ENCODE measurements around the gene BTG2. TPM values are rescaled to one million over a fixed set of nuclear protein-coding genes. Genes with fewer than 3 reads are reported as not detected.
A peak's percentile ranks its signal among the peaks of the same experiment; 100 is the strongest.

BTG2 gene
- total and polyA plus RNA-seq, 12 donors = 11.4 to 175 (median 49.3) TPM

- 26 to 37% (median 31%) methylated on average over 8 of the region's 8 CpGs for WGBS, 4 donors
- intact Hi-C loops (cut with DNase I) = loop anchor here (10.0 kb wide), 2 partner anchors 166 to 206 kb away; no protein-coding TSS in a partner anchor
- TF ChIP-seq POLR2A (IDR thresholded peaks at IDR 0.05) (no peak), CTCF (IDR thresholded peaks at IDR 0.05) (no peak)
- no peaks in the 10 kb centered on the region for H3K27me3 ChIP-seq
- no peaks in the 10 kb centered on the region for H3K36me3 ChIP-seq (replicated peaks in 1 of 2)
- peak overlapping the region; percentile 70 to 95 (median 79) for H3K27ac ChIP-seq
- peaks cover 16 to 46% of the 10 kb centered on the region in 2 donors for H3K4me1 ChIP-seq (replicated peaks in 1 of 2)
- peak in 1 of 7 donors; percentile 40 for DNase-seq
- no peaks in the 10 kb centered on the region for H3K9me3 ChIP-seq (replicated peaks in 1 of 3)
- peak overlapping the region in 1 of 4 donors; percentile 28 for H3K4me3 ChIP-seq
Observed at GRCh38 chr1:203278885-203279406, 26.4 kb upstream of the BTG2 start.

GRCh38 chr1:203280061-203280460 is 25.3 kb upstream of the BTG2 start:
- H3K9me3 ChIP-seq (replicated peaks in 1 of 3) = no peaks in the 10 kb centered on the region
- 96 to 100% (median 97%) methylated on average over 5 of the region's 5 CpGs for WGBS, 4 donors
- TF ChIP-seq CTCF (IDR thresholded peaks at IDR 0.05) (no peak), POLR2A (IDR thresholded peaks at IDR 0.05) (no peak)
- no peaks in the 10 kb centered on the region for H3K27me3 ChIP-seq
- H3K36me3 ChIP-seq (replicated peaks in 1 of 2) = no peaks in the 10 kb centered on the region
- intact Hi-C loops (cut with DNase I) = no loop called here
- H3K4me3 ChIP-seq = no peak overlapping the region
- peak in 1 of 7 donors; percentile 40 for DNase-seq
- peak overlapping the region in 1 of 5 donors; percentile 95 for H3K27ac ChIP-seq
- H3K4me1 ChIP-seq (replicated peaks in 1 of 2) = peaks cover 16 to 35% of the 10 kb centered on the region in 2 donors

GRCh38 chr1:203281033-203281432 is 24.3 kb upstream of the BTG2 start:
- 84 to 93% (median 91%) methylated on average over 3 of the region's 3 CpGs for WGBS, 4 donors
- H3K4me3 ChIP-seq = no peak overlapping the region
- intact Hi-C loops (cut with DNase I) = no loop called here
- no peak overlapping the region for H3K27ac ChIP-seq
- DNase-seq = peak in 2 of 7 donors; percentile 8 to 35
- TF ChIP-seq POLR2A (IDR thresholded peaks at IDR 0.05) = no peak
- no peak for TF ChIP-seq CTCF (IDR thresholded peaks at IDR 0.05)
- no peaks in the 10 kb centered on the region for H3K36me3 ChIP-seq (replicated peaks in 1 of 2)
- no peaks in the 10 kb centered on the region for H3K9me3 ChIP-seq (replicated peaks in 1 of 3)
- H3K27me3 ChIP-seq = no peaks in the 10 kb centered on the region
- peaks cover 16 to 32% of the 10 kb centered on the region in 2 donors for H3K4me1 ChIP-seq (replicated peaks in 1 of 2)

GRCh38 chr1:203281851-203282661 is 23.3 kb upstream of the BTG2 start:
- Histone ChIP-seq H3K27ac (no peak overlapping the region), H3K27me3 (no peaks in the 10 kb centered on the region), H3K4me1 (replicated peaks in 1 of 2) (peaks cover 22 to 40% of the 10 kb centered on the region in 2 donors), H3K36me3 (replicated peaks in 1 of 2) (no peaks in the 10 kb centered on the region), H3K4me3 (no peak overlapping the region), H3K9me3 (replicated peaks in 1 of 3) (no peaks in the 10 kb centered on the region)
- WGBS, 4 donors = 75 to 82% (median 80%) methylated on average over 9 to 10 of the region's 10 CpGs
- TF ChIP-seq CTCF (IDR thresholded peaks at IDR 0.05) (no peak), POLR2A (IDR thresholded peaks at IDR 0.05) (no peak)
- intact Hi-C loops (cut with DNase I) = no loop called here
- peak in 3 of 7 donors; percentile 11 to 45 (median 15) for DNase-seq

All from adrenal gland (tissue), 12 donors.